A549 (cell line): ENCODE measurements around the gene XPC. TPM values are rescaled to one million over a fixed set of nuclear protein-coding genes. Genes with fewer than 3 reads are reported as not detected.
A peak's percentile ranks its signal among the peaks of the same experiment; 100 is the strongest.

ENCODE experiments used
- ATAC-seq, 2 experiments: fragments of 200-7000 bp in 1 of 2; fragments of >200 bp in 1 of 2; cut with Nextera tagmentation in 1 of 2; cut with Tn5 transposase in 1 of 2; 3 replicates each; pipeline versions ENCODE4 v1.8.0 to v1.9.1; 2018 to 2020; ENCODE audit warnings: mild to moderate bottlenecking in 1 of 2, moderate library complexity in 1 of 2
- CTCF ChIA-PET: fragments of 300-600 bp; sonication (Branson Sonifier 250); formaldehyde crosslinking; extraction: SDS; loops from one replicate; lab custom pipeline; 2021; ENCODE audit warnings: antibody characterized with exemption, inconsistent platforms; lab: Yijun Ruan, JAX
- POLR2A ChIA-PET: fragments of 350-600 bp; formaldehyde crosslinking; extraction: SDS; loops from one replicate; lab custom pipeline; 2021; ENCODE audit warnings: antibody characterized with exemption, inconsistent platforms; lab: Yijun Ruan, JAX
- DNase-seq, 2 experiments: peaks; one replicate each; pipeline versions ENCODE4 v3.0.0 to v3.0.0-alpha.2; 2011 to 2016; ENCODE audit warnings: low read depth in 1 of 2, low spot score in 1 of 2
- FAIRE-seq: peaks from 2 replicates; lab custom pipeline; 2011; peaks lifted over from hg19 to GRCh38; lab: Jason Lieb, UNC
- H3K27ac ChIP-seq, 2 experiments: fragments of >200 bp; sonication (Bioruptor Twin); formaldehyde crosslinking; 3 replicates each; pipeline ENCODE4 v1.5.1; 2016 to 2017
- H3K4me1 ChIP-seq: fragments of >200 bp; sonication (Bioruptor Twin); formaldehyde crosslinking; 3 replicates; pipeline ENCODE4 v1.6.1; 2016
- H3K4me2 ChIP-seq: fragments of >200 bp; sonication (Bioruptor Twin); formaldehyde crosslinking; 3 replicates; pipeline ENCODE4 v1.6.1; 2016
- H3K4me3 ChIP-seq: fragments of >200 bp; sonication (Bioruptor Twin); formaldehyde crosslinking; 3 replicates; pipeline ENCODE4 v1.5.1; 2016
- H3K9me3 ChIP-seq: fragments of >200 bp; sonication (Bioruptor Twin); formaldehyde crosslinking; 3 replicates; pipeline ENCODE4 v1.6.1; 2016
- BHLHE40 ChIP-seq: IDR thresholded peaks from 2 replicates; pipeline ENCODE4 v1.6.1; 2012; ENCODE audit warnings: low read depth, low read length, inconsistent platforms
- EHF ChIP-seq: fragments of 250-450 bp; sonication (Bioruptor Pico); IDR thresholded peaks from 2 replicates; pipeline ENCODE4 v1.5.0; 2020; ENCODE audit warnings: mild to moderate bottlenecking
- EP300 ChIP-seq, 2 experiments: fragments of >200 bp; sonication (Bioruptor Twin); formaldehyde crosslinking; IDR thresholded peaks; 2 replicates in 1 of 2; 3 replicates in 1 of 2; pipeline ENCODE4 v1.6.1; 2016 to 2017
- ESRRA ChIP-seq: fragments of 150-350 bp; IDR thresholded peaks from 2 replicates; pipeline ENCODE4 v1.6.1; 2014; ENCODE audit warnings: mild to moderate bottlenecking, low read length, borderline replicate concordance
- FOSL2 ChIP-seq, 2 experiments: fragments of 450-650 bp in 1 of 2; fragments of >200 bp in 1 of 2; sonication (Bioruptor Twin) in 1 of 2; formaldehyde crosslinking; IDR thresholded peaks; 2 replicates each; pipeline versions ENCODE4 v1.5.0 to v1.6.1; 2016 to 2020; ENCODE audit warnings: mild to moderate bottlenecking in 1 of 2, moderate library complexity in 1 of 2
- GATA3 ChIP-seq: IDR thresholded peaks from 2 replicates; pipeline ENCODE4 v1.6.1; 2012; ENCODE audit warnings: borderline replicate concordance
- HEYL ChIP-seq: fragments of 250-450 bp; sonication (Bioruptor Pico); IDR thresholded peaks from 2 replicates; pipeline ENCODE4 v1.8.0; 2021; ENCODE audit warnings: mild to moderate bottlenecking, moderate library complexity
- HOXB5 ChIP-seq: fragments of 250-450 bp; sonication (Bioruptor Pico); IDR thresholded peaks from 2 replicates; pipeline ENCODE4 v1.5.0; 2020; ENCODE audit warnings: mild to moderate bottlenecking, moderate library complexity
- NPAS2 ChIP-seq: fragments of 250-450 bp; sonication (Bioruptor Pico); IDR thresholded peaks from 2 replicates; pipeline ENCODE4 v1.8.0; 2022; ENCODE audit warnings: mild to moderate bottlenecking, moderate library complexity, borderline replicate concordance
- NR3C1 ChIP-seq: fragments of >200 bp; sonication (Bioruptor Twin); formaldehyde crosslinking; IDR thresholded peaks from 3 replicates; pipeline ENCODE4 v1.6.1; 2017
- POLR2A ChIP-seq: IDR thresholded peaks from 2 replicates; pipeline ENCODE4 v1.6.1; 2012; ENCODE audit warnings: mild to moderate bottlenecking, low read length
- POLR2AphosphoS2 ChIP-seq: conservative IDR thresholded peaks from 2 replicates; pipeline ENCODE4 v1.6.1; 2012; ENCODE audit warnings: low read length, improper control_type of control experiment, inconsistent platforms
- SREBF2 ChIP-seq: fragments of 450-650 bp; IDR thresholded peaks from 2 replicates; pipeline ENCODE4 v1.6.1; 2014; ENCODE audit warnings: mild to moderate bottlenecking, moderate library complexity
- TFCP2L1 ChIP-seq: fragments of 250-450 bp; sonication (Bioruptor Pico); IDR thresholded peaks from 2 replicates; pipeline ENCODE4 v1.5.0; 2021; ENCODE audit warnings: mild to moderate bottlenecking
- ZFP36 ChIP-seq: fragments of 450-650 bp; IDR thresholded peaks from 2 replicates; pipeline ENCODE4 v1.6.1; 2014; ENCODE audit warnings: borderline replicate concordance; ENCODE audit not compliant: partially characterized antibody
- WGBS: methylation state at CpG from one replicate; pipeline ENCODE4 v1.1.6; 2017; ENCODE audit errors: missing lambda C conversion rate; 5-methylcytosine and 5-hydroxymethylcytosine counted together
- polyA plus RNA-seq, 4 experiments: library from polyadenylated mRNA; depleted of rRNA in 3 of 4; stranded (reverse); fragments of >200 nt; fragmentation: RNase III in 1 of 4; extraction: RNeasy Plus Mini Kit Qiagen cat#74134 plus additional on column Dnase treatment in 1 of 4; gene quantifications; 2 replicates in 3 of 4; 3 replicates in 1 of 4; pipeline ENCODE4 v1.2.3, GENCODE V29; 2011 to 2017
- TF ChIP-seq, protein P1 (sequence below): fragments of 150-350 bp; IDR thresholded peaks from 2 replicates; pipeline ENCODE4 v1.6.1; 2014; ENCODE audit warnings: low read depth, mild to moderate bottlenecking, low read length
- TF ChIP-seq, protein P2 (sequence below): fragments of >200 bp; sonication (Bioruptor Twin); formaldehyde crosslinking; IDR thresholded peaks from 2 replicates; pipeline ENCODE4 v1.6.1; 2016
- TF ChIP-seq, protein P3 (sequence below): IDR thresholded peaks from 2 replicates; pipeline ENCODE4 v1.6.1; 2012
- TF ChIP-seq, protein P4 (sequence below): fragments of 250-450 bp; sonication (Bioruptor Pico); IDR thresholded peaks from 2 replicates; pipeline ENCODE4 v1.5.0; 2020; ENCODE audit warnings: low read depth, mild to moderate bottlenecking, moderate library complexity
- TF ChIP-seq, protein P5 (sequence below): fragments of >200 bp; sonication (Bioruptor Twin); formaldehyde crosslinking; IDR thresholded peaks from 3 replicates; pipeline ENCODE4 v1.5.1; 2016

Gene XPC
- polyA plus RNA-seq, 2 of the 4 experiments (the other 2 are of a cell fraction), result 35.4 to 36.3 TPM

DNA sequence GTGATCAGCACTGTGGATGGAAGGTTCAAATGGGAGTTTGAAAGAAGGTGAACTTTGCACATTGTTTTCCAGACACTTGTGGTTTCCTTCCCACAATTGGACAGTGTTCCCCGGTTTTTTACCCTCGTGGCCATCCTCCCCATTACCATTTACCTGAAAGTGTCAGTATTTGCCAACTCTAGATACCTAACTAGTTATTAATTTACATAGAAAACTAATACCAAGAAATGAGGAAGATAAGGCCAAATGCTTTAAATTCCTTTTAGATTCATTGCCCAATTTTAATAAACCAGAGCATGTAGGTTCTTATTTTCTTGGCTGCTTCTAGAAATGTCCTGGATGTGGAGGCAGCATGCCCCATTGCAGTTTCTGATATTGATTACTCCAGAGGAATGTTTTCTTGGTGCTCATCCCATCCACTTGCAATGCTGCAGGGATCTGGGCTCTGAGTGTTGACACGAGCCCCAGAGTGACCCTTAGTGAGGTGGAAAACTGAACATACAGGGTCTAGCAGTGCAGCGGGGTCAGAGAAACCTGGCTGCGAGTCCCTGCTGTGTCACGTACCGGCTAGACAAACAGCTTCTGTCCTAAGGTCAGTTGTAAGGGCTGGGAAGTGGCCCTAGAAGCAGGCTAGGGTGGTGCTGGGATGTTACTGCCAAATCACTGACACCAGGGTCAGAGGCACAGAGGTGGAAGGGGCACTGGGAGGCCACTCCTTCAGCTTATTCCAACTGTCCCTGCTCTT, 23.7 kb upstream of the XPC start:
- Histone ChIP-seq H3K4me2 (no peak overlapping the region), H3K4me1 (no peaks in the 10 kb centered on the region), H3K27ac (no peak overlapping the region), H3K9me3 (no peaks in the 10 kb centered on the region), H3K4me3 (no peak overlapping the region)
- whole genome bisulfite sequencing, result 75% methylated on average over 7 of the region's 7 CpGs
- POLR2A ChIA-PET, result interaction anchor here (1.3 kb wide), 1 partner anchor 24 kb away, joined by 6 read pairs; the partner anchor contains the start of genes LSM3 and XPC
- FAIRE-seq (no peak), ATAC-seq (peak in 1 of 2 experiments; percentile 24; a peak in 2 of 6 replicates), DNase-seq (no peak)
- TF ChIP-seq, protein P1, sequence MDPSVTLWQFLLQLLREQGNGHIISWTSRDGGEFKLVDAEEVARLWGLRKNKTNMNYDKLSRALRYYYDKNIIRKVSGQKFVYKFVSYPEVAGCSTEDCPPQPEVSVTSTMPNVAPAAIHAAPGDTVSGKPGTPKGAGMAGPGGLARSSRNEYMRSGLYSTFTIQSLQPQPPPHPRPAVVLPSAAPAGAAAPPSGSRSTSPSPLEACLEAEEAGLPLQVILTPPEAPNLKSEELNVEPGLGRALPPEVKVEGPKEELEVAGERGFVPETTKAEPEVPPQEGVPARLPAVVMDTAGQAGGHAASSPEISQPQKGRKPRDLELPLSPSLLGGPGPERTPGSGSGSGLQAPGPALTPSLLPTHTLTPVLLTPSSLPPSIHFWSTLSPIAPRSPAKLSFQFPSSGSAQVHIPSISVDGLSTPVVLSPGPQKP, result no peak
- TF ChIP-seq, protein P2, sequence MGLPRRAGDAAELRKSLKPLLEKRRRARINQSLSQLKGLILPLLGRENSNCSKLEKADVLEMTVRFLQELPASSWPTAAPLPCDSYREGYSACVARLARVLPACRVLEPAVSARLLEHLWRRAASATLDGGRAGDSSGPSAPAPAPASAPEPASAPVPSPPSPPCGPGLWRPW, result no peak
- TF ChIP-seq EP300 (IDR thresholded peaks at IDR 0.05), result no peak
- CTCF ChIA-PET, result interaction anchor here (0.6 to 5.4 kb wide), 20 partner anchors 12 to 719 kb away, joined by 3 to 69 read pairs (median 9); no protein-coding TSS in a partner anchor

DNA sequence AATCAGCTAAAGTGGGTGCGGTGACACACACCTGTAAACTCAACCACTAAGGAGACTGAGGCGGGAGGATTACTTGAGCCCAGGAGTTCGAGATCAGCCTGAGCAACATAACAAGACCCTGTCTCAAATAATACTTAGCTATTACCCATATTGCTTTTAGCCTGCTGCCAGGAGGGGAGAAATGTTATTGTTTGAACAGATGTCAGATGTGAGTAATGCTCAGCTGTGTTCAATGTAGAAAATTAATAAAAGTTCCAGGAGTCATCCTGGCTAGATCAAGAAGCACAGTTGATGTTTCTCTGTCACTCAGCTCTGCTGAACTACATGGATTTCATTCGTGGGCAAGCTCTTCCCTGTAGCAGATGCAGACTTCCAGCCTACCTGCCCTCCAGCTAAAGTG, 22.4 kb upstream of the XPC start:
- no peak for DNase-seq
- TF ChIP-seq ZFP36, result no peak
- no peak for TF ChIP-seq EP300 (IDR thresholded peaks at IDR 0.05)
- no peak for TF ChIP-seq EHF (CRISPR knock-in tag)
- no peak for TF ChIP-seq ESRRA
- no peak for TF ChIP-seq FOSL2 (IDR thresholded peaks at IDR 0.05)
- TF ChIP-seq FOSL2 (CRISPR knock-in tag; IDR thresholded peaks at IDR 0.05), result no peak
- no peak for TF ChIP-seq HOXB5
- no peak for TF ChIP-seq NR3C1
- TF ChIP-seq, protein P3, sequence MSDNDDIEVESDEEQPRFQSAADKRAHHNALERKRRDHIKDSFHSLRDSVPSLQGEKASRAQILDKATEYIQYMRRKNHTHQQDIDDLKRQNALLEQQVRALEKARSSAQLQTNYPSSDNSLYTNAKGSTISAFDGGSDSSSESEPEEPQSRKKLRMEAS, result no peak
- no peak for TF ChIP-seq NPAS2 (CRISPR knock-in tag)
- TF ChIP-seq, protein P2, result no peak
- TF ChIP-seq TFCP2L1 (CRISPR knock-in tag), result no peak
- no peak for TF ChIP-seq BHLHE40
- TF ChIP-seq, protein P4, sequence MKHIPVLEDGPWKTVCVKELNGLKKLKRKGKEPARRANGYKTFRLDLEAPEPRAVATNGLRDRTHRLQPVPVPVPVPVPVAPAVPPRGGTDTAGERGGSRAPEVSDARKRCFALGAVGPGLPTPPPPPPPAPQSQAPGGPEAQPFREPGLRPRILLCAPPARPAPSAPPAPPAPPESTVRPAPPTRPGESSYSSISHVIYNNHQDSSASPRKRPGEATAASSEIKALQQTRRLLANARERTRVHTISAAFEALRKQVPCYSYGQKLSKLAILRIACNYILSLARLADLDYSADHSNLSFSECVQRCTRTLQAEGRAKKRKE (CRISPR knock-in tag), result no peak
- TF ChIP-seq HEYL, result no peak
- TF ChIP-seq SREBF2, result no peak
- no peak for TF ChIP-seq GATA3
- TF ChIP-seq POLR2AphosphoS2, result no peak
- TF ChIP-seq, protein P5, sequence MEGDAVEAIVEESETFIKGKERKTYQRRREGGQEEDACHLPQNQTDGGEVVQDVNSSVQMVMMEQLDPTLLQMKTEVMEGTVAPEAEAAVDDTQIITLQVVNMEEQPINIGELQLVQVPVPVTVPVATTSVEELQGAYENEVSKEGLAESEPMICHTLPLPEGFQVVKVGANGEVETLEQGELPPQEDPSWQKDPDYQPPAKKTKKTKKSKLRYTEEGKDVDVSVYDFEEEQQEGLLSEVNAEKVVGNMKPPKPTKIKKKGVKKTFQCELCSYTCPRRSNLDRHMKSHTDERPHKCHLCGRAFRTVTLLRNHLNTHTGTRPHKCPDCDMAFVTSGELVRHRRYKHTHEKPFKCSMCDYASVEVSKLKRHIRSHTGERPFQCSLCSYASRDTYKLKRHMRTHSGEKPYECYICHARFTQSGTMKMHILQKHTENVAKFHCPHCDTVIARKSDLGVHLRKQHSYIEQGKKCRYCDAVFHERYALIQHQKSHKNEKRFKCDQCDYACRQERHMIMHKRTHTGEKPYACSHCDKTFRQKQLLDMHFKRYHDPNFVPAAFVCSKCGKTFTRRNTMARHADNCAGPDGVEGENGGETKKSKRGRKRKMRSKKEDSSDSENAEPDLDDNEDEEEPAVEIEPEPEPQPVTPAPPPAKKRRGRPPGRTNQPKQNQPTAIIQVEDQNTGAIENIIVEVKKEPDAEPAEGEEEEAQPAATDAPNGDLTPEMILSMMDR, result no peak
- TF ChIP-seq POLR2A, result no peak
- Histone ChIP-seq H3K4me2 (no peak overlapping the region), H3K9me3 (no peaks in the 10 kb centered on the region), H3K4me3 (no peak overlapping the region), H3K27ac (no peak overlapping the region), H3K4me1 (no peaks in the 10 kb centered on the region)
- FAIRE-seq, result no peak
- WGBS, result 92% methylated on average over 4 of the region's 4 CpGs
- ChIA-PET POLR2A (interaction anchor here (1.3 kb wide), 1 partner anchor 22 kb away, joined by 6 read pairs; the partner anchor contains the start of genes LSM3 and XPC), CTCF (interaction anchor here (0.6 to 5.4 kb wide), 15 partner anchors 13 to 720 kb away, joined by 3 to 69 read pairs (median 4); no protein-coding TSS in a partner anchor)
- ATAC-seq, result no peak
